Endothelial cell of umbilical vein (primary cell): ENCODE data around the gene LRRC8D. TPM values are rescaled to one million over a fixed set of nuclear protein-coding genes. Genes with fewer than 3 reads are reported as not detected.

Experiments
- BruUV-seq: library from RNA; stranded (reverse); fragments of 400-500 nt; replicated peaks from 2 replicates; lab custom pipeline; 2021; lab: Mats Ljungman, UMichigan
- CTCF ChIA-PET: fragments of 300-600, 350-600 bp; sonication (Branson Sonifier 250); formaldehyde crosslinking; loops from one replicate; lab custom pipeline; 2021; ENCODE audit warnings: antibody characterized with exemption, inconsistent platforms; lab: Charles Lee
- POLR2A ChIA-PET: fragments of 300-600, 350-600 bp; sonication (Branson Sonifier 250); formaldehyde crosslinking; loops from one replicate; lab custom pipeline; 2021; ENCODE audit warnings: antibody characterized with exemption, inconsistent platforms; lab: Charles Lee
- DNase-seq: peaks from one replicate; pipeline ENCODE4 v3.0.0-alpha.2; 2011; ENCODE audit warnings: low read depth, low spot score
- FAIRE-seq: peaks from 2 replicates; lab custom pipeline; 2011; peaks lifted over from hg19 to GRCh38; lab: Jason Lieb, UNC
- H2AFZ ChIP-seq: 2 replicates; pipeline ENCODE4 v1.6.0; 2012; ENCODE audit warnings: low read depth, low read length, control low read depth, inconsistent platforms
- H3K27ac ChIP-seq: 2 replicates; pipeline ENCODE4 v1.5.1; 2011; ENCODE audit warnings: low read depth, mild to moderate bottlenecking, control low read depth, low read length, moderate library complexity; ENCODE audit not compliant: insufficient read depth
- H3K27me3 ChIP-seq, 2 experiments: 2 replicates each; pipeline versions ENCODE4 v1.6.0 to v1.6.1; 2011; ENCODE audit warnings: low read length in 2 of 2, mixed read lengths in 1 of 2; ENCODE audit not compliant: control insufficient read depth in 2 of 2, insufficient read depth in 2 of 2
- H3K36me3 ChIP-seq, 2 experiments: 2 replicates in 1 of 2; 3 replicates in 1 of 2; pipeline ENCODE4 v1.5.1; 2011; ENCODE audit warnings: low read length in 2 of 2, mild to moderate bottlenecking in 1 of 2, moderate library complexity in 1 of 2; ENCODE audit not compliant: control insufficient read depth in 2 of 2, insufficient read depth in 2 of 2; ENCODE audit errors: extremely low read depth in 1 of 2
- H3K4me1 ChIP-seq: 3 replicates; pipeline ENCODE4 v1.5.1; 2011; ENCODE audit warnings: mild to moderate bottlenecking, low read length; ENCODE audit not compliant: control insufficient read depth, insufficient read depth; ENCODE audit errors: extremely low read depth
- H3K4me2 ChIP-seq: 2 replicates; pipeline ENCODE4 v1.6.1; 2011; ENCODE audit warnings: low read length, control low read depth, mixed read lengths; ENCODE audit not compliant: insufficient read depth
- H3K4me3 ChIP-seq, 3 experiments: fragments of 200-600 bp in 1 of 3; sonication (generic), shearing (Covaris generic) in 1 of 3; replicated peaks in 1 of 3; 2 replicates each; pipeline ENCODE4 v1.5.1; 2011 to 2016; ENCODE audit warnings: control low read depth in 3 of 3, low read length in 3 of 3, mild to moderate bottlenecking in 2 of 3, inconsistent platforms in 1 of 3, low read depth in 1 of 3, moderate library complexity in 1 of 3; ENCODE audit not compliant: insufficient read depth in 1 of 3
- H3K79me2 ChIP-seq: 2 replicates; pipeline ENCODE4 v1.6.0; 2012; ENCODE audit warnings: low read length, inconsistent platforms; ENCODE audit not compliant: control insufficient read depth, insufficient read depth
- H3K9ac ChIP-seq: replicated peaks from 2 replicates; pipeline ENCODE3; 2011; ENCODE audit warnings: low read length, control low read depth; ENCODE audit not compliant: insufficient read depth; ENCODE audit errors: extremely low read depth
- H3K9me1 ChIP-seq: replicated peaks from 3 replicates; pipeline ENCODE4 v1.6.0; 2011; ENCODE audit warnings: mild to moderate bottlenecking, low read length; ENCODE audit not compliant: control insufficient read depth, insufficient read depth; ENCODE audit errors: extremely low read depth
- H3K9me3 ChIP-seq: replicated peaks from 2 replicates; pipeline ENCODE4 v1.5.1; 2012; ENCODE audit warnings: low read length, inconsistent platforms; ENCODE audit not compliant: control insufficient read depth, insufficient read depth
- H4K20me1 ChIP-seq: replicated peaks from 2 replicates; pipeline ENCODE3; 2011; ENCODE audit warnings: mild to moderate bottlenecking, low read length; ENCODE audit not compliant: control insufficient read depth, insufficient read depth; ENCODE audit errors: extremely low read depth
- EZH2 ChIP-seq: IDR thresholded peaks from 2 replicates; pipeline ENCODE4 v1.6.1; 2012; ENCODE audit warnings: borderline replicate concordance, low read depth, mild to moderate bottlenecking, moderate library complexity, low read length, inconsistent platforms; ENCODE audit not compliant: severe bottlenecking
- FOS ChIP-seq: IDR thresholded peaks from 2 replicates; pipeline ENCODE4 v1.6.1; 2011; ENCODE audit warnings: mild to moderate bottlenecking, low read length, moderate library complexity, borderline replicate concordance; ENCODE audit not compliant: insufficient read depth
- GATA2 ChIP-seq: IDR thresholded peaks from 2 replicates; pipeline ENCODE4 v1.7.0; 2011; ENCODE audit warnings: low read depth, mild to moderate bottlenecking, moderate library complexity, mixed read lengths, low read length; ENCODE audit not compliant: insufficient read length, insufficient read depth
- JUN ChIP-seq: IDR thresholded peaks from 2 replicates; pipeline ENCODE4 v1.6.1; 2011; ENCODE audit warnings: borderline replicate concordance, low read depth; ENCODE audit not compliant: insufficient read length, insufficient read depth
- MAX ChIP-seq: IDR thresholded peaks from 2 replicates; pipeline ENCODE4 v1.6.1; 2011; ENCODE audit not compliant: insufficient read depth, insufficient read length
- MYC ChIP-seq: IDR thresholded peaks from one replicate; pipeline ENCODE4 v1.6.1; 2011; ENCODE audit warnings: mild to moderate bottlenecking, low read depth, low read length
- POLR2A ChIP-seq: IDR thresholded peaks from 2 replicates; pipeline ENCODE4 v1.6.1; 2012; ENCODE audit warnings: low read depth, mild to moderate bottlenecking, control low read depth, low read length
- POLR2AphosphoS5 ChIP-seq: IDR thresholded peaks from 2 replicates; pipeline ENCODE4 v1.6.1; 2012; ENCODE audit warnings: low read depth, mild to moderate bottlenecking, control low read depth, low read length, moderate library complexity; ENCODE audit not compliant: insufficient read depth
- dilution Hi-C: fragments of 300-500 bp; cut with MboI; formaldehyde crosslinking; loops from one replicate; pipeline ENCODE4 v1.15.0; 2019; ENCODE audit warnings: low sequenced_read_pairs; ENCODE audit not compliant: extremely low pct_ligation_motif_present
- intact Hi-C: fragments of 100-400 bp; cut with micrococcal nuclease; formaldehyde crosslinking; loops from one replicate; pipeline ENCODE4 v1.10.0; 2022
- polyA plus RNA-seq, 4 experiments: library from polyadenylated mRNA; depleted of rRNA in 3 of 4; stranded (reverse) in 3 of 4; unstranded in 1 of 4; fragments of >200 nt; gene quantifications; 2 replicates each; pipeline versions ENCODE4 v1.2.1 to v1.2.3, GENCODE V29; 2011 to 2012; ENCODE audit warnings: missing spikeins in 1 of 4
- total RNA-seq: library from RNA; stranded (reverse); gene quantifications from 2 replicates; pipeline ENCODE4 v1.2.3, GENCODE V29; 2021
- TF ChIP-seq, protein P1 (sequence below), 2 donors: IDR thresholded peaks; 1 replicate in 1 of 2; 2 replicates in 1 of 2; pipeline ENCODE4 v1.5.1; 2011; ENCODE audit warnings: low read length in 2 of 2, mild to moderate bottlenecking in 2 of 2, moderate library complexity in 2 of 2, control low read depth in 1 of 2, inconsistent platforms in 1 of 2, low read depth in 1 of 2; ENCODE audit not compliant: insufficient read depth in 1 of 2; ENCODE audit errors: extremely low read depth in 1 of 2

LRRC8D gene
- total and polyA plus RNA-seq, 2 donors (not counting 3 experiments of a cell fraction or from before 2014, with no cell fraction given) = 31.9 to 37.7 TPM

DNA sequence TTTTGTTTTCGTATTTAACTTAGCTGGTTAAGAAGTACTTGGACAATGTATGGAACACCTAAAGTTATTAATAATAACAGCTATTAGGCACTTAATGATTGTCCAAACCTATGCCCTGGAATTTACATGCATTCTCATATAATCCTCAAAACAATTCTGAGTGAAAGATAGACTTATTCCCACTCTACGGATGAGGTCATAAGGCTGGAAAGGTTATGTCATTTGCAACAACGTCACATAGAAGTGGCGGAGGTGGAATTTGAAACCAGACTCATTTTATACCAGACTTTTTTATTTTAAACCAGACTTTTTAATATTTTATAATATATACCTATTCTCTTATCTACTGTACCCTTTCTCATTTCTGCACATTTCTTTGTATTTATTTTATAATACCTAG is 8.4 kb downstream of the LRRC8D start:
- Histone ChIP-seq H3K4me1 (peaks cover 2% of the 10 kb centered on the region), H3K4me2 (no peak overlapping the region), H3K36me3 (no peaks in the 10 kb centered on the region), H2AFZ (no peak overlapping the region), H4K20me1 (no peaks in the 10 kb centered on the region), H3K9ac (no peak overlapping the region), H3K9me1 (no peaks in the 10 kb centered on the region), H3K79me2 (no peaks in the 10 kb centered on the region), H3K27ac (no peak overlapping the region), H3K9me3 (no peaks in the 10 kb centered on the region), H3K27me3 (no peaks in the 10 kb centered on the region), H3K4me3 (no peak overlapping the region)
- ChIA-PET POLR2A (no interaction called here), CTCF (interaction anchor here (1.0 kb wide), 1 partner anchor 18 kb away, joined by 3 read pairs; no protein-coding TSS in a partner anchor)
- dilution Hi-C loops (no loop called here), intact Hi-C loops (no loop called here)
- FAIRE-seq (no peak), DNase-seq (no peak)
- no TSS peak for BruUV-seq
- TF ChIP-seq, protein P1, sequence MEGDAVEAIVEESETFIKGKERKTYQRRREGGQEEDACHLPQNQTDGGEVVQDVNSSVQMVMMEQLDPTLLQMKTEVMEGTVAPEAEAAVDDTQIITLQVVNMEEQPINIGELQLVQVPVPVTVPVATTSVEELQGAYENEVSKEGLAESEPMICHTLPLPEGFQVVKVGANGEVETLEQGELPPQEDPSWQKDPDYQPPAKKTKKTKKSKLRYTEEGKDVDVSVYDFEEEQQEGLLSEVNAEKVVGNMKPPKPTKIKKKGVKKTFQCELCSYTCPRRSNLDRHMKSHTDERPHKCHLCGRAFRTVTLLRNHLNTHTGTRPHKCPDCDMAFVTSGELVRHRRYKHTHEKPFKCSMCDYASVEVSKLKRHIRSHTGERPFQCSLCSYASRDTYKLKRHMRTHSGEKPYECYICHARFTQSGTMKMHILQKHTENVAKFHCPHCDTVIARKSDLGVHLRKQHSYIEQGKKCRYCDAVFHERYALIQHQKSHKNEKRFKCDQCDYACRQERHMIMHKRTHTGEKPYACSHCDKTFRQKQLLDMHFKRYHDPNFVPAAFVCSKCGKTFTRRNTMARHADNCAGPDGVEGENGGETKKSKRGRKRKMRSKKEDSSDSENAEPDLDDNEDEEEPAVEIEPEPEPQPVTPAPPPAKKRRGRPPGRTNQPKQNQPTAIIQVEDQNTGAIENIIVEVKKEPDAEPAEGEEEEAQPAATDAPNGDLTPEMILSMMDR (IDR thresholded peaks at IDR 0.05; ENCODE audit: extremely low read depth in 1 of 2, insufficient read depth in 1 of 2, low read depth in 1 of 2, low read length in 2 of 2) = no peak
- TF ChIP-seq EZH2 = no peak
- no peak for TF ChIP-seq POLR2A
- TF ChIP-seq FOS = no peak
- TF ChIP-seq JUN = no peak
- no peak for TF ChIP-seq MYC
- TF ChIP-seq GATA2 = no peak
- no peak for TF ChIP-seq POLR2AphosphoS5
- no peak for TF ChIP-seq MAX
